ENCODE results near the gene OTOG.

OTOG gene

DNA sequence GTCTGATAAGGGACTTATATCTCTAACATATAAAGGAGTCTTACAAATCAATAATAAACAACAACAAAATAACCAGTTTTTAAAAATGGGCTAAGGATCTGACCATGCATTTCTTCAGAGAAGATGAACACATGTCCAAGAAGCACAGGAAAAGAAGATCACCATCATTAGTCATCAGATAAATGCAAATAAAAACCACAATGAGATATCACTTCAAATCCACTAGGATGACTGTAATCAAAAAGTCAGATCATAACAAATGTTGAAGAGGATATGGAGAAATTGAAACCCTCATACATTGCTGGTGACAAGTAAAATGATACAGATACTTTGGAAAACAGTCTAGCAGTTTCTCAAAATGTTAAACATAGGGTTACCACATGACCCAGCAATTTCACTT, 111.2 kb downstream of the OTOG start:
- no peak overlapping the region for H3K4me3 ChIP-seq (ENCODE audit: low read depth, low read length)
- TF ChIP-seq, protein P1, sequence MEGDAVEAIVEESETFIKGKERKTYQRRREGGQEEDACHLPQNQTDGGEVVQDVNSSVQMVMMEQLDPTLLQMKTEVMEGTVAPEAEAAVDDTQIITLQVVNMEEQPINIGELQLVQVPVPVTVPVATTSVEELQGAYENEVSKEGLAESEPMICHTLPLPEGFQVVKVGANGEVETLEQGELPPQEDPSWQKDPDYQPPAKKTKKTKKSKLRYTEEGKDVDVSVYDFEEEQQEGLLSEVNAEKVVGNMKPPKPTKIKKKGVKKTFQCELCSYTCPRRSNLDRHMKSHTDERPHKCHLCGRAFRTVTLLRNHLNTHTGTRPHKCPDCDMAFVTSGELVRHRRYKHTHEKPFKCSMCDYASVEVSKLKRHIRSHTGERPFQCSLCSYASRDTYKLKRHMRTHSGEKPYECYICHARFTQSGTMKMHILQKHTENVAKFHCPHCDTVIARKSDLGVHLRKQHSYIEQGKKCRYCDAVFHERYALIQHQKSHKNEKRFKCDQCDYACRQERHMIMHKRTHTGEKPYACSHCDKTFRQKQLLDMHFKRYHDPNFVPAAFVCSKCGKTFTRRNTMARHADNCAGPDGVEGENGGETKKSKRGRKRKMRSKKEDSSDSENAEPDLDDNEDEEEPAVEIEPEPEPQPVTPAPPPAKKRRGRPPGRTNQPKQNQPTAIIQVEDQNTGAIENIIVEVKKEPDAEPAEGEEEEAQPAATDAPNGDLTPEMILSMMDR (IDR thresholded peaks at IDR 0.05; ENCODE audit: borderline replicate concordance, insufficient read depth, low read depth, low read length), result no peak

DNA sequence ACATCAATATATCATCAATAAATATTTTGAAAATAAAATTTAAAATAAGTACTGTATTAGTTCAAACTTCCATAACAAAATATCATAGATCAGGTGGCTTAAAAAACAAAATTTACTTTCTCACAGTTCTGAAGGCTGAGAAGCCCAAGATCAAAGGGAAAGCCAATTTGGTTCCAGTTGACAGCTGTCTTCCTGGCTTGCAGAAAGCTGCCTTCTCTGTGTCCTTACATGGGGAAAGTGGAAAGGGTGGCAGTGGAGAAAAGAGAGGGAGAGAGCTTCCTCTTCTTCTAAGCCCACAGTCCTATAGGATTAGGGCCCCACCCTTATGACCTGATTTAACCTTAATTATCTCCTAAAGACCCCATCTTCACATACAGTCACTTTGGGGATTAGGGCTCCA, 121.1 kb downstream of the OTOG start:
- no peak overlapping the region for H3K4me3 ChIP-seq (ENCODE audit: low read depth, low read length)
- TF ChIP-seq, protein P1 (IDR thresholded peaks at IDR 0.05; ENCODE audit: borderline replicate concordance, insufficient read depth, low read depth, low read length), result no peak

DNA sequence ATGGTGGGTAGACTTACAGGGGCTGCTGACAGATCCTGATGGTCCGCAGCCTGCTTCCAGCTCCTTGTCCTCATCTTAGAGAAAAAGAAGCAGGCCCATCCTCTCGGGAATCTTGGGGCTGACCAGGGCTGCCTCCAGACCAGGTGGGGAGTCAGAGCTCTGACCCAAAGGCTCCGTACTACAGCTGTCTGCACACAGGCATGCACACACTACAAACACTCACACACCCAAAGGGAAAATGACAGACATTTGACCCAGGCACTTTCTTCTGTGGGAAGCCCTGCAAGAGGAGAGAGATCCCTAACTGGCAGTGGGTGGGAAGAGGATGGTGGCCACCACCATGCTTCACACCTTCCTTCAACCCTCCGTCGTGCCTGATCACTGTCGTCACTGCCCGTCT, 125.4 kb downstream of the OTOG start:
- TF ChIP-seq, protein P1 (IDR thresholded peaks at IDR 0.05; ENCODE audit: borderline replicate concordance, insufficient read depth, low read depth, low read length), result no peak

DNA sequence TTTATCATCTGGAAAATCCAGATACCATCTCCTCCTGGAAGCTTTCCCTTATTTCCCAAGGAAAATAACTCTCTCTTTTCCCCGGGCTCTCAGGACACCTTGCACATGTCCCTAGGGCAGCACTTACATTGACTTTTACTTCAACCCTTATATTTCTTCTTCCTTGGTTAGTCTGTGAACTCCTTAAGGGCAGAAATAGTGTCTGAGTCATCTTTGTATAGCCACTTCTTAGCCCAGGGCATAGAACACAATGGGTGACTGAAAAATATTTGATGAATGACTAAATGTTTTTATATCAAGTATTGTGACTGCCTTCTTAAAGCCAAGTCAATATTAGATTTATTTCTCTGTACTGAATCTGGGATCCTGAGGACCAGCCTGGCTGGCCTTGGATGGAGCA, 126.9 kb downstream of the OTOG start:
- TF ChIP-seq, protein P1 (IDR thresholded peaks at IDR 0.05; ENCODE audit: borderline replicate concordance, insufficient read depth, low read depth, low read length), result no peak
- no peak overlapping the region for H3K4me3 ChIP-seq (ENCODE audit: low read depth, low read length)

More for the DNA sequence above, 125.4 kb downstream of the OTOG start:
- H3K4me3 ChIP-seq (ENCODE audit: low read depth, low read length), result no peak overlapping the region

DNA sequence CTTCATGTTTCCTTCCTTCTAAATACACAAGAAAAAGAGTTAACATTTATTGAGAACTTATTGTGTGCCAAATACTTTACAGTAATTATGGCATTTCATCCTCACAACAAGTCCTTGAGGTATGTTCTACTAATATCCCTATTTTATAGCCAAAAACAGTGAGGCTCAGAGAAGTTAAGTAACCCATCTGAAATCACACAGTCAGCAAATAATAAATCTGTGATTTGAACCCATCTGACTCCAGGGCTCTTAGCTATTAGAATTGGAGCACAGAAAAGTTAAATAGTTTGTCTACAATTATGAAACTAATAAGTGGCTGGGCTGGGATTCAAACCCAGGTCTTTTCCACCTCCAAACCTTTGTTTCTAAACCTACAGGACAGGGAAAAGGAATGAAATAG, 135.8 kb downstream of the OTOG start:
- H3K4me3 ChIP-seq (ENCODE audit: low read depth, low read length), result no peak overlapping the region
- TF ChIP-seq, protein P1 (IDR thresholded peaks at IDR 0.05; ENCODE audit: borderline replicate concordance, insufficient read depth, low read depth, low read length), result no peak

DNA sequence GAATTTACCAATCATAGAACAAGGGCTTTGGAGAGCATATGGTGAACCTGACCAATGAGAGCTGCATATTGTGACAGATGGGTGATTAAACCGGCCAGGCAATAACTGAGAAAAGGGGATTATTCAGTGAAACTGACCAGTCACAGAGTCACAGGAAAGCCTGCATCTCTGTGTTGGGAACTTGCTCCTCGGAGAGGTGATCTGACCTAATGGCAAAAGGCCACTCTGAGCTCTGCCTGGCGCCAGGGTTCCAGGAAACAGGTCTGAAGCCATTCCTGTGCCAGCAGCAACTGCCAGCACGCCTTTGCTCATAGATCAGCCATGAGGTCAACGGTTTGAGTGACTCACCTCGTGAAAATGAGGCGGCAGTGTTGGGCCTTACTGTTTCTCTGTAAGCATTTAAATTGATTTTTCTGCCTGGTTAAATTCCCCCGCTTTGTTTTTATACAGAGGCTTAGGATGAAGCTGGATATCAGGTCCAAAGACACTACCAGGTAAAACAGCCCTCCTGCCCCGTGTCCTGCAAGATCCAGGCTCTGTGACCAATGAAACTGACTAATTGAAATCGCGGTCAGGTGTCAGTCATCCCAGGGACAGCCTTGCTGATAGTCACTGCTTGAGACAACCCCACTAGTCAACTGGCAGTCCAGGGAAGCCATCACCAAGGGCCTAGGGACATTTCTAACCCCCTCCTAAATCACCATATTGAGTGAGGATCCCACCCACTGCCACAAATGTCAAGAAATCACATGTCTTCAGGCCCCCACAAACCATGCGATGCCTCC, 136.5 kb downstream of the OTOG start:
- TF ChIP-seq, protein P1 (IDR thresholded peaks at IDR 0.05; ENCODE audit: borderline replicate concordance, insufficient read depth, low read depth, low read length), result no peak
- no peak overlapping the region for H3K4me3 ChIP-seq (ENCODE audit: low read depth, low read length)

DNA sequence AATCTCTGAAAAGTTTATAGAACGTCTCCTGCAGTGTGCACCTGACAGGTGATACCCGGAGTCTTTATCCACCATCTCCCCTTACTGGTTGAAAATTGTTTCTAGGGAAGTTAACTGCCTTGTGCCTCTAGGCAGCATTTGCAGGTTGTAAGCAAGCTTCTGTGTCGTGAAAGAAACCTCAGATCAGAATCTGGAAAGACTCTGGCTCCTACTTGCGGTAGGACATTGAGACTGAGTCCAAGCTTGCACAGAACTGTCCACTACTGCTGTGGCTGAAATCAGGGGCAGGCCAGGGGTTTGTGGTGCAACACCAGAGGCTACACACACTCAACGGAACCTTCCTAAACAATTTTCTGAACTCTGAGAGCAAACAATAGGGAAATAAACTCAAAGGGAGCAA, 137.5 kb downstream of the OTOG start:
- no peak overlapping the region for H3K4me3 ChIP-seq (ENCODE audit: low read depth, low read length)
- TF ChIP-seq, protein P1 (IDR thresholded peaks at IDR 0.05; ENCODE audit: borderline replicate concordance, insufficient read depth, low read depth, low read length), result no peak

All from GM12875 (cell line).